HG03460 (cell line): ENCODE measurements around the gene ZNF385C.
A peak's percentile ranks its signal among the peaks of the same experiment; 100 is the strongest.
"Not testable (repeated sequence)": the region's sequence is repeated elsewhere in the genome, so short reads cannot be mapped to it uniquely, and the experiment has no call there.

Experiments used
- ATAC-seq: cut with Tn5 transposase; IDR thresholded peaks from one replicate; pipeline ENCODE4 v1.9.1; 2021; ENCODE audit not compliant: unreplicated experiment

Gene ZNF385C

GRCh38 chr17:42023524-42024349 lies 74.5 kb downstream of the ZNF385C start:
- no peak for ATAC-seq

DNA sequence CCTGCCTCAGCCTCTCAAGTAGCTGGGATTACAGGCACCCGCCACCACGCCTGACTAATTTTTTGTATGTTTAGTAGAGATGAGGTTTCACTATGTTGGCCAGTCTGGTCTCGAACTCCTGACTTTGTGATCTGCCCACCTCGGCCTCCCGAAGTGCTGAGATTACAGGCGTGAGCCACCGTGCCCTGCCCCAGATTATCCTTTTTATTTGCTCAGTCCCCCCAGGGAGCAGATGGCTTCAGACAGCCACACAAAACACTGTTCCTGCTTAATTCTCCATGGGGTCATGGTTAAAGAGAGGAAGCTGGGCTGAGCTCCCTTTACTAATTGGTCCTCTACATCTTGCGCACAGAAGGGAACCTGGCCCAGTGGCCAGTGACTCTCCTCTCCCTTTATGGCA lies 77.4 kb downstream of the ZNF385C start:
- ATAC-seq = not testable (repeated sequence)

- peak; percentile 46 for ATAC-seq
Measured at GRCh38 chr17:42019509-42020404, 78.5 kb downstream of the ZNF385C start, which contains the start of gene NKIRAS2. TSS of gene NKIRAS2 (plus strand) at chr17:42020090. CDS start at chr17:42021578, 1,488 bp downstream.

- no peak for ATAC-seq
Measured at GRCh38 chr17:42018988-42019387, 79.3 kb downstream of the ZNF385C start.

DNA sequence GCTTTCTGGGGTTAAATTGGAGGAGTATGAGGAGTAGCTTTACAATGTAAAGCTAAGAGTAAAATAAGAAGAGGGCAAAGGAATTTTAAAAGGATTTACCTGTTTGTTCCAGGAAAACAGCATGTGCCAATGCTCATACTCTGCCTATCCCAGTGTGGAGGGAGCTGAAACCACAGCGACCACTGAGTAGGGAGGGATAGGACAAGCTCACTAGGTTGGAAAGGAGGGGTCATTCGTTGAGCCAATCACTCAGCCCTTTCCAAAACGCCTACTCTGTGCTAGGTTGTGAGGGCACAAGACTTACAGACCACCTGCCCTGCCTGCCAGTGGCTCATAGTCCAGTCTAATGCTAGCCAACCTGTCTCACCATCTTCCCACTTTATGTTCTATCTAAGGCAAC lies 79.9 kb downstream of the ZNF385C start:
- ATAC-seq = no peak

GRCh38 chr17:42017866-42018200 lies 80.4 kb downstream of the ZNF385C start:
- no peak for ATAC-seq

DNA sequence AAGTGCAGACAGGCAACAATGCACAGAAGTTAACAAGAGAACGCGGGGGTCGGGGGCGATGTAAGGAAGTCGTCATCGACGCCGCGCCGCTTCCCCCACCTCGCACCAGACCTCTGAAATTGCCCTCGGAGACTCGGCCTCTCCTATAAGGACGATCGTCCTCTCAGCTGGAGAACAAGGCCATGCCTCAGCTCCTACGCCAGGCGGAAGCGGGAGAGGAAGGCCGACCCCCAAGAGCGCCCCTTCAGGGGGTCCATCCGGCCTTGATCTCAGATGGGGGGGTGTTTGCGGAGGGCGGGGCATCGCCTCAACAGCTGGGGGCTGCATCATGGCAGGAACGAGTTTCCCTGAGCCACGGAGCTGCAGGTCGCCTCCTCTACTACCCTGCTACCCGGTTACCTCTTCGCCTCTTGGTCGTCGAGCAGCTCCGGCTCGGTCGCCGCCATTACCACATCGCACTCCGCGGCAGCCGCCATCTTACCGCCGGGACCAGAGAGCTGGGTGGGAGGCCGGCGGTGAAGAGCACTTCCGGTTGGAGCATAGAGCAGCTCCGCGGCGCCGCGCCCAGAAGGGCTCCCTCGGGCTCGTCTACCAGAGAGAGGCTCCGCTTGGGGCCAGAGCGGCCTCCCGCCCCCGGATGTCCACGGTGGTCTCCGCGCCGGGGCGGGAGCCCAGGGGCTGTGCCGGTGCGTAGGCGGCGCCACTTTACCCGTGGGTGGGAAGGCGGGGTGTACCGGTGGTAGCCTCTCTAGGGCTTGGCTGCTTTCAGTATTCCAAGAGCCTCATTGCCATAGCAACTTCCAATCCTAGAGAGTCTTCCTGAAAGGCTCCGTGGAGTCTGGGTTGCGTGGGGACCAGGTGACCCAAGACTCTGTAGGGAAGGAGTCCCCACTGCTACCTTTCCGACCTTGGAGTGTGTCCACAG lies 81.1 kb downstream of the ZNF385C start, which contains the start of gene DNAJC7:
DNAJC7 (minus strand) TSS at position 499 of the 925 bp plus-strand sequence; CDS start at position 476, 23 bp downstream.
- peak; percentile 84 for ATAC-seq

- no peak for ATAC-seq
Measured at GRCh38 chr17:42016411-42016831, 81.9 kb downstream of the ZNF385C start.

- not testable (repeated sequence) for ATAC-seq
Measured at GRCh38 chr17:42013740-42014139, 84.5 kb downstream of the ZNF385C start.

DNA sequence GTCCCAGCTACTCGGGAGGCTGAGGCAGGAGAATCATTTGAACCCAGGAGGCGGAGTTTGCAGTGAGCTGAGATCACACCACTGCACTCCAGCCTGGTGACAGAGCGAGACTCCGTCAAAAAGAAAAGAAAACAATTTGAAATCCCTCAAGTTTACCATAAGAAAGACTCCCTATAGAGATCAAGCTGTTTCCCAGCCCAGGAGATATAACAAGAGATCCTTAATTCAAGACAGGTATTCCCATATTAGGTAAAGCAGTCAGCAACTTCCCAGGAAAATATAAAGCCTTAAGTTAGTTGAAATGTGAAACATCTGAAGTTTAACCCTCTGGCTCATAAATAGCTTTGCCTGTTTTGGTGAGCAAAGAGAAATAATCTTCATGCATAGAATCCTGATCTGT lies 85.9 kb downstream of the ZNF385C start:
- not testable (repeated sequence) for ATAC-seq

- ATAC-seq = no peak
Measured at GRCh38 chr17:42010898-42011516, 87.3 kb downstream of the ZNF385C start.

- ATAC-seq = not testable (repeated sequence)
Measured at GRCh38 chr17:42010266-42010680, 88.0 kb downstream of the ZNF385C start.

GRCh38 chr17:42009170-42009569 lies 89.1 kb downstream of the ZNF385C start:
- no peak for ATAC-seq

GRCh38 chr17:42005166-42005565 lies 93.1 kb downstream of the ZNF385C start:
- no peak for ATAC-seq

- no peak for ATAC-seq
Measured at GRCh38 chr17:42002792-42003301, 95.4 kb downstream of the ZNF385C start.

GRCh38 chr17:42002175-42002791 lies 96.0 kb downstream of the ZNF385C start:
- ATAC-seq = no peak

GRCh38 chr17:42001729-42002128 lies 96.5 kb downstream of the ZNF385C start:
- no peak for ATAC-seq

DNA sequence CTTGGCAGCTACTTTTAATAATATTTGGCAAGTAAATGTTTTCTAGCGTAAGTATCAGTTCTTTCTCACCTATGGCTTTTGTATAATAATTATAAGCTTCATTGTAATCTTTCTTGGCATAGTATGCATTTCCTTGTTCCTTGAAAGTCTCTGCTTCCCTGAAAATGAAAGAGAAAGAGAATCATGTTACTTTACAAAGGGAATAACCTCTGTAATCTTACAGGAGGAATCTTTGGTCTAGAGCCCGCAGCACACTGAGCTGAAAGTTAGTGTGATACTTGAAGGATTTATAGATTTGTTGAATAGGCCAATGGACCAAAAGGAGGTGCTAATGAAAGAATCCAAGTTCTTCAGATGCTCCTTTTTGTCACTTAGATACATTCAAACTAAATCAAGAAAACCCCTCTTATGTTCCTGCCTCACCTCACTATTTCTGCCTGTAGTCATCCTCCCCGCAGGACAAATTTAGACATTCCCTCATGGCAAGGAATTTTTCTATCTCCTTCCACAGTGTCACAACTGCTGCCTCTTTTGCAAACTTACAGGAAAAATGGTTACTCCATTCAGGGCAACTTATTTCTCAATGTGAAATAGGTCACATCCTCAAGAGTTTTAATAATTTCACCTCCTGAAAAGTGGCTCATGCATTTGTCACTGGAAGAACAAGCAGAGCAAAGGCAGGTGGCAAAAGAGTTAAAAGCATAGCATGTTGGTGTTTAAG lies 97.7 kb downstream of the ZNF385C start:
- no peak for ATAC-seq

- ATAC-seq = no peak
Measured at GRCh38 chr17:41998497-41998896, 99.8 kb downstream of the ZNF385C start.
